Right lobe of liver (tissue), 6 donors: Measurements from ENCODE around the gene SLC35D2. TPM values are rescaled to one million over a fixed set of nuclear protein-coding genes. Genes with fewer than 3 reads are reported as not detected.

Source experiments
- ATAC-seq, 4 donors: fragments of 200-7000 bp; cut with Tn5 transposase; one replicate each; pipeline ENCODE4 v1.9.1; 2020; ENCODE audit warnings: mild to moderate bottlenecking in 4 of 4, moderate library complexity in 4 of 4
- DNase-seq, 3 donors: peaks; one replicate each; pipeline ENCODE4 v3.0.0-alpha.2; 2020
- H3K27ac ChIP-seq, 3 donors: fragments of 200-600 bp; one replicate each; pipeline ENCODE4 v1.8.0; 2022
- H3K27me3 ChIP-seq, 2 donors: fragments of 200-600 bp; one replicate each; pipeline ENCODE4 v1.8.0; 2022
- H3K36me3 ChIP-seq, 4 donors: fragments of 200-600 bp; sonication (generic) in 1 of 4; one replicate each; pipeline versions ENCODE4 v1.5.1 to v1.8.0; 2017 to 2022; ENCODE audit warnings: control low read depth in 1 of 4
- H3K4me1 ChIP-seq, 4 donors: fragments of 200-600 bp; sonication (generic) in 1 of 4; one replicate each; pipeline versions ENCODE4 v1.5.1 to v1.8.0; 2017 to 2022; ENCODE audit warnings: control low read depth in 1 of 4
- H3K4me3 ChIP-seq, 3 donors: fragments of 200-600 bp; one replicate each; pipeline ENCODE4 v1.8.0; 2022
- H3K9me3 ChIP-seq, 4 donors: fragments of 200-600 bp; sonication (generic) in 1 of 4; one replicate each; pipeline versions ENCODE4 v1.5.1 to v1.8.0; 2017 to 2022; ENCODE audit warnings: control low read depth in 1 of 4
- CTCF ChIP-seq, 4 donors: fragments of 200-600 bp in 3 of 4; fragments of 450-650 bp in 1 of 4; IDR thresholded peaks; one replicate each; pipeline versions ENCODE4 v1.5.1 to v1.8.0; 2016 to 2022; ENCODE audit warnings: antibody characterized with exemption in 4 of 4, mild to moderate bottlenecking in 2 of 4
- POLR2A ChIP-seq: fragments of 450-650 bp; IDR thresholded peaks from one replicate; pipeline ENCODE4 v1.6.1; 2017; ENCODE audit warnings: antibody characterized with exemption, mild to moderate bottlenecking
- WGBS: methylation state at CpG from one replicate; pipeline ENCODE4 v1.1.6; 2018; ENCODE audit warnings: low coverage, low lambda C conversion rate; ENCODE audit not compliant: insufficient coverage; ENCODE audit errors: missing lambda C conversion rate; 5-methylcytosine and 5-hydroxymethylcytosine counted together
- intact Hi-C, 2 donors: fragments of 100-400 bp; cut with DNase I; formaldehyde crosslinking; loops; one replicate each; pipeline versions ENCODE4 v1.11.2 to v1.14.1; 2022
- total RNA-seq, 6 experiments: library from RNA; depleted of rRNA in 2 of 6; stranded (reverse); fragments of >200 nt in 2 of 6; fragmentation: NEBNext Ultra II Directional in 3 of 6; extraction: Animal tissue kit (Norgen Biotek cat#: 25700) in 3 of 6; gene quantifications; one replicate each; pipeline versions ENCODE4 v1.1.0 to v1.2.4, GENCODE V29; 2016 to 2023
- donor health status: DM: no; HTN: yes; CAD: no.
- donor health status: DM: no; HTN: no; CAD: no.
- donor health status: DM: no; HTN: no; CAD: no.
- donor health status: DM: no; HTN: yes; CAD: no.
- donor health status: DM: no; HTN: yes; CAD: no.

SLC35D2 gene
- total RNA-seq, 6 experiments from 2014 or later: 28.9 to 48.1 (median 34.3) TPM

GRCh38 chr9:96343515-96344360, 39.8 kb downstream of the SLC35D2 start:
- Histone ChIP-seq H3K4me1 (peaks cover 0 to 45% (median 12%) of the 10 kb centered on the region in 4 donors), H3K36me3 (peaks cover 0 to 5% (median 0%) of the 10 kb centered on the region in 4 donors), H3K27me3 (no peaks in the 10 kb centered on the region), H3K27ac (peak overlapping the region in 1 of 3 donors; percentile 44), H3K9me3 (no peaks in the 10 kb centered on the region), H3K4me3 (no peak overlapping the region)
- 73% methylated on average over 5 of the region's 5 CpGs for WGBS
- intact Hi-C loops: no loop called here
- TF ChIP-seq CTCF (IDR thresholded peaks at IDR 0.05) (no peak), POLR2A (no peak)
- peak in 1 of 4 donors; percentile 48 for ATAC-seq
- DNase-seq: no peak

- Histone ChIP-seq H3K36me3 (peaks cover 0 to 5% (median 0%) of the 10 kb centered on the region in 4 donors), H3K27ac (peak overlapping the region; percentile 14 to 51 (median 44))
- ATAC-seq: peak in 1 of 4 donors; percentile 9
These were observed 40.8 kb downstream of the SLC35D2 start for GRCh38 chr9:96342571-96343245.

GRCh38 chr9:96340707-96341106, 42.8 kb downstream of the SLC35D2 start:
- H3K27ac ChIP-seq: peak overlapping the region; percentile 28 to 71 (median 70)

More at GRCh38 chr9:96342571-96343245, 40.8 kb downstream of the SLC35D2 start:
- H3K4me1 ChIP-seq: peaks cover 0 to 45% (median 12%) of the 10 kb centered on the region in 4 donors
- 82% methylated on average over 14 of the region's 20 CpGs for WGBS
- H3K27me3 ChIP-seq: no peaks in the 10 kb centered on the region
- no peaks in the 10 kb centered on the region for H3K9me3 ChIP-seq
- TF ChIP-seq CTCF (IDR thresholded peaks at IDR 0.05): no peak
- no peak for TF ChIP-seq POLR2A
- no peak overlapping the region for H3K4me3 ChIP-seq
- DNase-seq: no peak
- intact Hi-C loops: no loop called here

GRCh38 chr9:96338299-96338698, 45.2 kb downstream of the SLC35D2 start:
- TF ChIP-seq POLR2A (no peak), CTCF (IDR thresholded peaks at IDR 0.05) (no peak)
- Histone ChIP-seq H3K36me3 (peaks cover 0 to 5% (median 0%) of the 10 kb centered on the region in 4 donors), H3K9me3 (no peaks in the 10 kb centered on the region), H3K4me1 (peaks cover 0 to 34% (median 9%) of the 10 kb centered on the region in 4 donors), H3K27ac (no peak overlapping the region), H3K4me3 (no peak overlapping the region), H3K27me3 (no peaks in the 10 kb centered on the region)
- 87% methylated on average over 3 of the region's 3 CpGs for WGBS
- no peak for DNase-seq
- no peak for ATAC-seq
- intact Hi-C loops: no loop called here

More at GRCh38 chr9:96340707-96341106, 42.8 kb downstream of the SLC35D2 start:
- Histone ChIP-seq H3K4me1 (peaks cover 0 to 45% (median 12%) of the 10 kb centered on the region in 4 donors), H3K9me3 (no peaks in the 10 kb centered on the region), H3K27me3 (no peaks in the 10 kb centered on the region), H3K4me3 (no peak overlapping the region), H3K36me3 (peaks cover 0 to 5% (median 0%) of the 10 kb centered on the region in 4 donors)
- intact Hi-C loops: no loop called here
- no peak for ATAC-seq
- WGBS: 86% methylated on average over 3 of the region's 3 CpGs
- DNase-seq: no peak
- TF ChIP-seq POLR2A: no peak
